GM12872 (cell line): Measurements from ENCODE around the gene SEH1L.
A peak's percentile ranks its signal among the peaks of the same experiment; 100 is the strongest.

Experiments
- CTCF ChIP-seq: IDR thresholded peaks from 3 replicates; pipeline ENCODE4 v1.5.1; 2011; ENCODE audit warnings: low read depth, mild to moderate bottlenecking, low read length, moderate library complexity; ENCODE audit not compliant: insufficient read depth

The SEH1L gene

GRCh38 chr18:12930376-12930775 is 17.4 kb upstream of the SEH1L start:
- TF ChIP-seq CTCF = no peak

GRCh38 chr18:12930908-12931307 is 16.9 kb upstream of the SEH1L start:
- no peak for TF ChIP-seq CTCF

GRCh38 chr18:12933327-12933726 is 14.5 kb upstream of the SEH1L start:
- TF ChIP-seq CTCF = no peak

- TF ChIP-seq CTCF = peak; percentile 95
Observed at GRCh38 chr18:12934454-12935071, 13.2 kb upstream of the SEH1L start.

- TF ChIP-seq CTCF = no peak
Observed at GRCh38 chr18:12939162-12939561, 8.6 kb upstream of the SEH1L start.

GRCh38 chr18:12943215-12943614 is 4.6 kb upstream of the SEH1L start:
- no peak for TF ChIP-seq CTCF

- no peak for TF ChIP-seq CTCF
Observed at GRCh38 chr18:12944709-12945108, 3.1 kb upstream of the SEH1L start.
